Endodermal cell (in vitro differentiated cells): ENCODE data around the gene EVPL. TPM values are rescaled to one million over a fixed set of nuclear protein-coding genes. Genes with fewer than 3 reads are reported as not detected.

ENCODE experiments used
- DNase-seq: peaks from one replicate; pipeline ENCODE4 v3.0.0-alpha.2; 2017
- H3K27ac ChIP-seq: 2 replicates; pipeline ENCODE4 v1.5.1; 2013; ENCODE audit warnings: mild to moderate bottlenecking, low read depth, low read length, moderate library complexity
- H3K27me3 ChIP-seq: 2 replicates; pipeline ENCODE4 v1.6.1; 2013; ENCODE audit warnings: mild to moderate bottlenecking, low read length, moderate library complexity; ENCODE audit not compliant: insufficient read depth, control insufficient read depth, poor library complexity, severe bottlenecking
- H3K36me3 ChIP-seq: 2 replicates; pipeline ENCODE4 v1.7.0; 2013; ENCODE audit warnings: mild to moderate bottlenecking, low read length, moderate library complexity; ENCODE audit not compliant: control insufficient read depth, insufficient read depth
- H3K4me1 ChIP-seq: one replicate; pipeline ENCODE4 v1.7.0; 2013; ENCODE audit warnings: low read length; ENCODE audit not compliant: control insufficient read depth, insufficient read depth
- H3K4me3 ChIP-seq: 2 replicates; pipeline ENCODE4 v1.5.1; 2013; ENCODE audit warnings: mild to moderate bottlenecking, low read length, moderate library complexity
- H3K9ac ChIP-seq: 2 replicates; pipeline ENCODE4 v1.6.1; 2013; ENCODE audit warnings: mild to moderate bottlenecking, low read length, moderate library complexity; ENCODE audit not compliant: poor library complexity, severe bottlenecking; ENCODE audit errors: extremely low read depth
- H3K9me3 ChIP-seq: 2 replicates; pipeline ENCODE4 v1.6.1; 2013; ENCODE audit warnings: mild to moderate bottlenecking, low read length, moderate library complexity; ENCODE audit not compliant: control insufficient read depth
- H3K27ac Mint-ChIP-seq: 2 replicates; pipeline ENCODE4 v1.8.0; 2020; ENCODE audit warnings: mixed read lengths
- H3K27me3 Mint-ChIP-seq: 2 replicates; pipeline ENCODE4 v1.8.0; 2021; ENCODE audit warnings: mild to moderate bottlenecking, mixed read lengths; ENCODE audit not compliant: insufficient read depth
- H3K36me3 Mint-ChIP-seq: 2 replicates; pipeline ENCODE4 v1.8.0; 2020; ENCODE audit warnings: low read depth, mixed read lengths
- H3K4me1 Mint-ChIP-seq: 2 replicates; pipeline ENCODE4 v1.8.0; 2020; ENCODE audit warnings: mixed read lengths
- H3K4me3 Mint-ChIP-seq: 2 replicates; pipeline ENCODE4 v1.8.0; 2020; ENCODE audit warnings: mild to moderate bottlenecking, moderate library complexity, mixed read lengths
- H3K9me3 Mint-ChIP-seq: 2 replicates; pipeline ENCODE4 v1.8.0; 2020; ENCODE audit warnings: mild to moderate bottlenecking, mixed read lengths
- WGBS, 2 experiments: methylation state at CpG; one replicate each; pipeline versions ENCODE4 v1.1.5 to v1.1.7; 2013; ENCODE audit warnings: missing lambda C conversion rate in 2 of 2, mixed read lengths in 1 of 2; ENCODE audit not compliant: insufficient coverage in 1 of 2, insufficient read length in 1 of 2; 5-methylcytosine and 5-hydroxymethylcytosine counted together
- total RNA-seq, 2 donors: library from RNA; stranded (reverse); fragmentation: NEBNext Ultra II Directional in 1 of 2; extraction: Animal tissue kit (Norgen Biotek cat#: 25700) in 1 of 2; gene quantifications; 2 replicates in 1 of 2; 3 replicates in 1 of 2; pipeline ENCODE4 v1.2.1, GENCODE V29; 2021
- TF ChIP-seq, protein P1 (sequence below): fragments of 200-600 bp; sonication (generic); conservative IDR thresholded peaks from 2 replicates; pipeline ENCODE4 v1.5.0; 2021; ENCODE audit warnings: antibody characterized with exemption, mild to moderate bottlenecking

EVPL gene
- total RNA-seq, 2 donors from 2014 or later = 0.20 to 0.51 TPM

GRCh38 chr17:76040376-76040775 is 13.3 kb upstream of the EVPL start:
- H3K4me1 ChIP-seq = no peaks in the 10 kb centered on the region
- H3K27me3 Mint-ChIP-seq = no peaks in the 10 kb centered on the region
- H3K4me3 ChIP-seq = no peak overlapping the region
- H3K9me3 Mint-ChIP-seq = no peaks in the 10 kb centered on the region
- 63 to 78% methylated on average over 3 to 5 of the region's 6 CpGs for WGBS, 2 experiments
- H3K9ac ChIP-seq = no peak overlapping the region
- H3K27ac Mint-ChIP-seq = peak overlapping the region; percentile 62
- DNase-seq = no peak
- peaks cover 13% of the 10 kb centered on the region for H3K4me1 Mint-ChIP-seq
- H3K27ac ChIP-seq = no peak overlapping the region
- H3K27me3 ChIP-seq = no peaks in the 10 kb centered on the region
- no peaks in the 10 kb centered on the region for H3K9me3 ChIP-seq
- no peak overlapping the region for H3K4me3 Mint-ChIP-seq
- TF ChIP-seq, protein P1, sequence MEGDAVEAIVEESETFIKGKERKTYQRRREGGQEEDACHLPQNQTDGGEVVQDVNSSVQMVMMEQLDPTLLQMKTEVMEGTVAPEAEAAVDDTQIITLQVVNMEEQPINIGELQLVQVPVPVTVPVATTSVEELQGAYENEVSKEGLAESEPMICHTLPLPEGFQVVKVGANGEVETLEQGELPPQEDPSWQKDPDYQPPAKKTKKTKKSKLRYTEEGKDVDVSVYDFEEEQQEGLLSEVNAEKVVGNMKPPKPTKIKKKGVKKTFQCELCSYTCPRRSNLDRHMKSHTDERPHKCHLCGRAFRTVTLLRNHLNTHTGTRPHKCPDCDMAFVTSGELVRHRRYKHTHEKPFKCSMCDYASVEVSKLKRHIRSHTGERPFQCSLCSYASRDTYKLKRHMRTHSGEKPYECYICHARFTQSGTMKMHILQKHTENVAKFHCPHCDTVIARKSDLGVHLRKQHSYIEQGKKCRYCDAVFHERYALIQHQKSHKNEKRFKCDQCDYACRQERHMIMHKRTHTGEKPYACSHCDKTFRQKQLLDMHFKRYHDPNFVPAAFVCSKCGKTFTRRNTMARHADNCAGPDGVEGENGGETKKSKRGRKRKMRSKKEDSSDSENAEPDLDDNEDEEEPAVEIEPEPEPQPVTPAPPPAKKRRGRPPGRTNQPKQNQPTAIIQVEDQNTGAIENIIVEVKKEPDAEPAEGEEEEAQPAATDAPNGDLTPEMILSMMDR = no peak
- peaks cover 79% of the 10 kb centered on the region for H3K36me3 ChIP-seq
- H3K36me3 Mint-ChIP-seq = peaks cover 69% of the 10 kb centered on the region

DNA sequence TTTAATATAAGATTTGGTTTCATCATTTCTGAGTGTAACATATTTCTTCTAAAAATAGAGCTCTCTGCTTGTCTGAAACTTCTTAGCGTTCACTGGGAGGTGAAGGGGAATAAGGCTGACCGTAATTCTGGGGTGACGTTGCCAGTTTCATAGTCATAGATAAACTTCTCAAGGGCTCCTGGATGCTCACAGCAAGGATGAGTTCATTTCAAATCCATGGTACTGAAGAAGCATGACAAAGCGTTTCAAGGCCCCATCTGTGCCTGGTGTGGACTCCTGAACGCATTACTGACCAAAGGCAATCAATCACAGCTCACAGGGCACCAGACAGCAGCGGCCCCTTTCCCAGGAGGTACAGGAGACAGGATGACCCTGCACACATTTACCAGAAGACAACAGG is 12.0 kb upstream of the EVPL start:
- Mint-ChIP-seq H3K4me1 (peaks cover 13% of the 10 kb centered on the region), H3K27me3 (no peaks in the 10 kb centered on the region), H3K4me3 (no peak overlapping the region), H3K9me3 (no peaks in the 10 kb centered on the region), H3K36me3 (peaks cover 56% of the 10 kb centered on the region), H3K27ac (no peak overlapping the region)
- WGBS, 2 experiments = 88 to 95% methylated on average over 6 of the region's 6 CpGs
- DNase-seq = no peak
- TF ChIP-seq, protein P1 = no peak
- no peaks in the 10 kb centered on the region for H3K27me3 ChIP-seq
- peak overlapping the region; percentile 68 for H3K27ac ChIP-seq
- H3K9me3 ChIP-seq = no peaks in the 10 kb centered on the region
- no peak overlapping the region for H3K9ac ChIP-seq
- H3K4me3 ChIP-seq = no peak overlapping the region
- H3K4me1 ChIP-seq = no peaks in the 10 kb centered on the region
- peaks cover 67% of the 10 kb centered on the region for H3K36me3 ChIP-seq

DNA sequence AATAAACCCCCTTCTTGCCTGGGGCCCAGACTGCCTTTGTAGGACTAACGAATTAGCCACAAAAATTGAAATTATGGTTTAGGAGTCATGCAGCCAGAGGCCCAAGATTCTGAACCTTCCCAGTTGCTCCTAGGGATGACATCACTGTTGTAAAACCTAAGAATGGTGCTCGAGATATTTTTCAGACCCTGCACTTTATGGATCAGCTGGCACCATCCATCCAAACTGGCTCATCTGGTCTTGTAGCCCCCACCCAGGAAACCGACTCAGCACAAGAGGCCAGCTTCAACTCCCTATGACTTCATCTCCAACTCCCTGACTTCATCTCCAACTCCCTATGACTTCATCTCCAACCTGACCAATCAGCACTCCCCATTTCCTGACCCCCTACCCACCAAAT is 10.9 kb upstream of the EVPL start:
- H3K4me3 Mint-ChIP-seq = no peak overlapping the region

More for the DNA sequence above, 10.9 kb upstream of the EVPL start:
- H3K9ac ChIP-seq = no peak overlapping the region
- H3K36me3 ChIP-seq = peaks cover 57% of the 10 kb centered on the region
- Mint-ChIP-seq H3K27ac (no peak overlapping the region), H3K4me1 (peaks cover 13% of the 10 kb centered on the region), H3K36me3 (peaks cover 46% of the 10 kb centered on the region), H3K9me3 (no peaks in the 10 kb centered on the region), H3K27me3 (no peaks in the 10 kb centered on the region)
- WGBS, 2 experiments = 89 to 97% methylated on average over 3 of the region's 3 CpGs
- TF ChIP-seq, protein P1 = no peak
- DNase-seq = no peak
- no peaks in the 10 kb centered on the region for H3K27me3 ChIP-seq
- no peaks in the 10 kb centered on the region for H3K4me1 ChIP-seq
- H3K9me3 ChIP-seq = no peaks in the 10 kb centered on the region
- no peak overlapping the region for H3K27ac ChIP-seq
- H3K4me3 ChIP-seq = no peak overlapping the region
